AG04450 (cell line): ENCODE data around the gene CAMK4. TPM values are rescaled to one million over a fixed set of nuclear protein-coding genes. Genes with fewer than 3 reads are reported as not detected.

Experiments
- CTCF ChIA-PET: fragments of 300-600, 350-600 bp; formaldehyde crosslinking; extraction: SDS; loops from one replicate; lab custom pipeline; 2022; ENCODE audit warnings: antibody characterized with exemption, inconsistent platforms; lab: Charles Lee
- POLR2A ChIA-PET: fragments of 350-600 bp; formaldehyde crosslinking; extraction: SDS; loops from one replicate; lab custom pipeline; 2021; ENCODE audit warnings: antibody characterized with exemption, inconsistent platforms; lab: Yijun Ruan, JAX
- DNase-seq: peaks from one replicate; pipeline ENCODE4 v3.0.0-alpha.2; 2011; ENCODE audit warnings: low read depth, low spot score
- H3K27ac ChIP-seq: one replicate; pipeline ENCODE4 v1.5.1; 2012; ENCODE audit warnings: low read depth, low read length, control low read depth
- H3K27me3 ChIP-seq: one replicate; pipeline ENCODE4 v1.6.0; 2012; ENCODE audit warnings: low read length; ENCODE audit not compliant: control insufficient read depth, insufficient read depth
- H3K4me3 ChIP-seq: 2 replicates; pipeline ENCODE4 v1.5.1; 2011; ENCODE audit warnings: mild to moderate bottlenecking, low read depth, low read length, control low read depth
- H3K9me3 ChIP-seq: 2 replicates; pipeline ENCODE4 v1.5.1; 2012; ENCODE audit warnings: low read length; ENCODE audit not compliant: control insufficient read depth, insufficient read depth
- polyA plus RNA-seq: library from polyadenylated mRNA; depleted of rRNA; stranded (reverse); fragments of >200 nt; gene quantifications from 2 replicates; pipeline ENCODE4 v1.2.3, GENCODE V29; 2011; rRNA removed
- TF ChIP-seq, protein P1 (sequence below): IDR thresholded peaks from 2 replicates; pipeline ENCODE4 v1.5.1; 2011; ENCODE audit warnings: low read depth, low read length, control low read depth, inconsistent platforms

The CAMK4 gene
- polyA plus RNA-seq, 1 experiment = 3.2 TPM

DNA sequence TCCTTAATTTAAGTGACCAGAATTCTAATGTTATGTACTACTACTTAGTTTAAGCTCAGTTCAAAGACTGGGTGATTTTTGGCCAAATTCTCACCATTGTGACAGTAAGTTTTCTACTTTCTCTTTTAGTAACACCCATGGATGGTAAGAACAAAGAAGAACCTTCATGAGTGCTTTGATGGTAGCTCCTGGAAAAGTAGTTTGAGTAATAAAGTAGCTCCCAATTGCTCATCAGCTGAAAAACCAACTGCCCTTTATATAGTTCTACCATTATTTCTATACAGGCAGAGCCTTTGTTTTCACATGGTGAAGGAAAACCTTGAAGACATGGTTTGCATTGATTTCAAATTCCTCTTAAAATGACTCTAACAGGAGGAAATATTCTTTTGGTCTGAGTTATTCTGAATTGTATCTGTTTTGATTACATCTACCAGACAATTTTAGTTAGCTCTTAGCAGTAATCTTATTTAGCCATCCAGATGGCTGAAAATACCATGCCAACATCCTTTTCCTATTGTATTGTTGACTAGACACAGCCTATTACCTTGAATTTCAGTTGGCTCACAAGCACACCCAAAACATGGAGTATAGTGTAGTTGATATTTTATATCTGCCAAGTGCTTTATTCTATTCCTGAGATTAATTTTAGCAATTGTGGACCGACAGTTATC, 311.8 kb downstream of the CAMK4 start:
- CTCF ChIA-PET = interaction anchor here (0.7 to 1.0 kb wide), 3 partner anchors 15 to 610 kb away, joined by 3 to 5 read pairs (median 4); no protein-coding TSS in a partner anchor
- no peaks in the 10 kb centered on the region for H3K9me3 ChIP-seq
- no peaks in the 10 kb centered on the region for H3K27me3 ChIP-seq
- H3K4me3 ChIP-seq = no peak overlapping the region
- H3K27ac ChIP-seq = no peak overlapping the region
- TF ChIP-seq, protein P1, sequence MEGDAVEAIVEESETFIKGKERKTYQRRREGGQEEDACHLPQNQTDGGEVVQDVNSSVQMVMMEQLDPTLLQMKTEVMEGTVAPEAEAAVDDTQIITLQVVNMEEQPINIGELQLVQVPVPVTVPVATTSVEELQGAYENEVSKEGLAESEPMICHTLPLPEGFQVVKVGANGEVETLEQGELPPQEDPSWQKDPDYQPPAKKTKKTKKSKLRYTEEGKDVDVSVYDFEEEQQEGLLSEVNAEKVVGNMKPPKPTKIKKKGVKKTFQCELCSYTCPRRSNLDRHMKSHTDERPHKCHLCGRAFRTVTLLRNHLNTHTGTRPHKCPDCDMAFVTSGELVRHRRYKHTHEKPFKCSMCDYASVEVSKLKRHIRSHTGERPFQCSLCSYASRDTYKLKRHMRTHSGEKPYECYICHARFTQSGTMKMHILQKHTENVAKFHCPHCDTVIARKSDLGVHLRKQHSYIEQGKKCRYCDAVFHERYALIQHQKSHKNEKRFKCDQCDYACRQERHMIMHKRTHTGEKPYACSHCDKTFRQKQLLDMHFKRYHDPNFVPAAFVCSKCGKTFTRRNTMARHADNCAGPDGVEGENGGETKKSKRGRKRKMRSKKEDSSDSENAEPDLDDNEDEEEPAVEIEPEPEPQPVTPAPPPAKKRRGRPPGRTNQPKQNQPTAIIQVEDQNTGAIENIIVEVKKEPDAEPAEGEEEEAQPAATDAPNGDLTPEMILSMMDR = no peak
- POLR2A ChIA-PET = no interaction called here
- DNase-seq = no peak

DNA sequence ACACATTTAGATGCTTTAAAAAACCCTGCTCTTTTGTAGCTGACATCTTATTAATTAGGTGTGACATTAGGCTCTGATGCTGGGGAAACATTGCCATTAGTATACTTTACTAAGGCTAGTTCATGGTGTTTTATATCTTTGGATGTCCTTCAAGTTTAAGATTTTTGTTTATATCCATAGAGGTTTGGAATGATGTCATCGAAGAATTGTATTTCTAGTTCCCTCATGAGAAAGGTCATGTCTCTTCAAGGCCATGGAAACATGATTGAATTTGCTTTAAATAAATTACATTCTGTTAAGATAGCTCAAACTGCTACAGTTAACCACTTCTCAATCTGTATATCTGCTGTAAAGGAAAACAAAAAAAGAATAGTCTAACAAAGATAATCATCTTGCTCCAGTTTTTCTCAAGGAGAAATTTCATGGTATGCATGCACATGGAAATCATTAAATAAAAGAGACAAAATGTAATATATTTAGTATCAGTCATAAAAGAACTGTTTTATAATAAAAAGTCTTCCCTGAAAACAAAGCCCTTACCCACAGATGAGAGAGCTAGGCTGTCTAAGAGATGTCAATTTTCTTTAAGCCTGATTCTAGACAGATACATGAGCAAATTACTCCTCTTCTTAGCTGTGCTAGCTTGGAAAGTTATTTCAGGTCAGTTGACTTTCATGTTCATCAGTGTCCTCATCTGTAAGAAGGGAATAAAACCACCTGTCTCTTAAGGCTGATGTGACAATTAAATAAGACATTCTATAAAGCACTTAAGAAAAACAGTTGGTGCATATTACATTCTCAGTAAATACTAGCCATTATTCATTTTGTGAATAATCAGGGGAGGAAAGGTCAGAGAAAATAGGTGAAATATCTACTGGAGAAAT, 313.2 kb downstream of the CAMK4 start:
- Histone ChIP-seq H3K27me3 (no peaks in the 10 kb centered on the region), H3K9me3 (no peaks in the 10 kb centered on the region), H3K27ac (no peak overlapping the region), H3K4me3 (no peak overlapping the region)
- CTCF ChIA-PET = interaction anchor here (1.0 to 2.0 kb wide), 2 partner anchors 13 to 14 kb away, joined by 3 to 8 read pairs; no protein-coding TSS in a partner anchor
- TF ChIP-seq, protein P1 = no peak
- DNase-seq = no peak
- POLR2A ChIA-PET = no interaction called here

Other genes starting within 250 kb of the CAMK4 start
- gene TSLP, start 152.7 kb upstream of the CAMK4 start, polyA plus RNA-seq = 9.4 and 12.9 TPM in 2 replicates
- 39.9 and 56.1 TPM in 2 replicates for gene WDR36, start 132.0 kb upstream of the CAMK4 start, polyA plus RNA-seq